ENCODE measurements around the gene PFN3. TPM values are rescaled to one million over a fixed set of nuclear protein-coding genes. Genes with fewer than 3 reads are reported as not detected.

Gene PFN3
- total and polyA plus RNA-seq, 2 of the 4 experiments (the other 2 are of a cell fraction): not detected

- in situ Hi-C loops (cut with MboI; ENCODE audit: low sequenced_read_pairs): no loop called here
- Histone ChIP-seq H3K79me1 (ENCODE audit: low read depth in 1 of 2, low read length in 2 of 2) (no peaks in the 10 kb centered on the region), H4K8ac (ENCODE audit: low read depth in 2 of 2, low read length in 2 of 2) (no peak overlapping the region), H2AFZ (replicated peaks; ENCODE audit: low read length, poor library complexity) (no peak overlapping the region), H2AK5ac (ENCODE audit: low read depth, low read length) (no peak overlapping the region), H3K27ac (ENCODE audit: insufficient read depth, low read length) (no peak overlapping the region), H2BK20ac (ENCODE audit: low read depth, low read length) (no peak overlapping the region), H3K4me3 (ENCODE audit: insufficient read depth, low read depth, low read length) (no peak overlapping the region), H3K18ac (ENCODE audit: low read depth, low read length) (no peak overlapping the region), H2BK5ac (ENCODE audit: low read depth, low read length, poor library complexity, severe bottlenecking) (no peak overlapping the region), H2BK15ac (ENCODE audit: low read depth, low read length) (no peak overlapping the region), H4K5ac (ENCODE audit: low read depth, low read length) (no peak overlapping the region), H3K23ac (ENCODE audit: low read depth, low read length) (no peak overlapping the region), H3K14ac (replicated peaks; ENCODE audit: low read depth, low read length) (no peak overlapping the region), H4K20me1 (ENCODE audit: insufficient read depth, low read length) (no peaks in the 10 kb centered on the region), H3K9me1 (ENCODE audit: insufficient read depth, low read length) (no peaks in the 10 kb centered on the region), H2AK9ac (replicated peaks; ENCODE audit: low read depth, low read length, poor library complexity) (no peak overlapping the region), H4K91ac (ENCODE audit: insufficient read depth, low read depth, low read length) (no peak overlapping the region), H3K56ac (ENCODE audit: extremely low read depth, insufficient read depth, low read length) (no peak overlapping the region), H3K27me3 (ENCODE audit: control insufficient read depth, insufficient read depth, low read length) (peaks cover 26% of the 10 kb centered on the region), H3K4me1 (ENCODE audit: control insufficient read depth, insufficient read depth, low read length) (no peaks in the 10 kb centered on the region), H3K9ac (ENCODE audit: low read depth, low read length) (no peak overlapping the region), H2BK120ac (ENCODE audit: low read depth, low read length) (no peak overlapping the region), H3K36me3 (ENCODE audit: control insufficient read depth, insufficient read depth, low read length) (no peaks in the 10 kb centered on the region), H3K4ac (ENCODE audit: low read depth, low read length) (no peak overlapping the region), H3K4me2 (ENCODE audit: low read depth, low read length) (no peak overlapping the region), H3K9me3 (ENCODE audit: control insufficient read depth, insufficient read depth, low read length) (peaks cover 2% of the 10 kb centered on the region; the same call in 1 of the 2 replicates)
- ATAC-seq (ENCODE audit: low read depth) (no peak), DNase-seq (no peak)
- TF ChIP-seq RAD21 (IDR thresholded peaks at IDR 0.05; ENCODE audit: low read length) (no peak), CEBPB (IDR thresholded peaks at IDR 0.05; ENCODE audit: low read depth, low read length) (no peak), USF2 (IDR thresholded peaks at IDR 0.05; ENCODE audit: low read depth, low read length) (no peak)
- dilution Hi-C loops (cut with HindIII; ENCODE audit: low sequenced_read_pairs, unreplicated experiment): no loop called here
- ChIA-PET CTCF (interaction anchor here (0.5 to 1.5 kb wide), 2 partner anchors 12 to 145 kb away, joined by 3 to 6 read pairs; no protein-coding TSS in a partner anchor), POLR2A (ENCODE audit: unreplicated experiment) (no interaction called here)
- BruUV-seq (replicated peaks): no TSS peak
- intact Hi-C loops (cut with micrococcal nuclease): no loop called here
- 57% methylated on average over 3 of the region's 5 CpGs; no CpG with 5 or more reads in 1 of the 2 experiments for WGBS, 2 experiments (ENCODE audit: extremely low coverage in 2 of 2, insufficient read length in 1 of 2)
These were observed 42.1 kb downstream of the PFN3 start for GRCh38 chr5:177358370-177358819.

Measured in IMR-90 (cell line).